ENCODE results near the gene TEX11. TPM values are rescaled to one million over a fixed set of nuclear protein-coding genes. Genes with fewer than 3 reads are reported as not detected.

The TEX11 gene
- total and polyA plus RNA-seq, 2 experiments from 2014 or later, result 0.60 to 1.0 TPM

GRCh38 chrX:70527053-70527452 lies 381.5 kb downstream of the TEX11 start:
- Mint-ChIP-seq H3K27ac (no peak overlapping the region), H3K4me1 (no peaks in the 10 kb centered on the region), H3K4me3 (no peak overlapping the region), H3K36me3 (ENCODE audit: low read depth) (no peaks in the 10 kb centered on the region), H3K27me3 (ENCODE audit: insufficient read depth, low read depth, poor library complexity) (no peaks in the 10 kb centered on the region), H3K9me3 (peaks cover under 1% of the 10 kb centered on the region; the same call in 2 of the 3 replicates)
- Histone ChIP-seq H3K4me2 (no peak overlapping the region), H3K36me3 (ENCODE audit: insufficient read depth) (no peaks in the 10 kb centered on the region), H3K79me2 (replicated peaks; ENCODE audit: insufficient read depth) (no peaks in the 10 kb centered on the region), H3F3A (replicated peaks; ENCODE audit: low read depth) (no peaks in the 10 kb centered on the region), H3K4me1 (ENCODE audit: insufficient read depth) (no peaks in the 10 kb centered on the region), H3K9me2 (ENCODE audit: insufficient read depth) (no peaks in the 10 kb centered on the region), H3K27ac (ENCODE audit: low read depth) (no peak overlapping the region), H2AFZ (no peak overlapping the region), H4K20me1 (replicated peaks; ENCODE audit: insufficient read depth) (no peaks in the 10 kb centered on the region), H3K27me3 (ENCODE audit: insufficient read depth) (no peaks in the 10 kb centered on the region), H3K4me3 (no peak overlapping the region)
- DNase-seq (ENCODE audit: low spot score) (no peak), ATAC-seq (no peak)
- TF ChIP-seq EZH2 (IDR thresholded peaks at IDR 0.05; ENCODE audit: low read depth, unreplicated experiment) (no peak), ZNF114 (CRISPR knock-in tag; IDR thresholded peaks at IDR 0.05) (no peak), CTCF (conservative IDR thresholded peaks at IDR 0.05; ENCODE audit: low read depth in 2 of 2) (no peak), STAT1 (IDR thresholded peaks at IDR 0.05; ENCODE audit: unreplicated experiment) (no peak), CREB1 (CRISPR knock-in tag; IDR thresholded peaks at IDR 0.05; ENCODE audit: low read depth) (no peak), POLR2AphosphoS5 (IDR thresholded peaks at IDR 0.05; ENCODE audit: low read depth) (no peak), ZNF462 (CRISPR knock-in tag; IDR thresholded peaks at IDR 0.05) (no peak), JUNB (IDR thresholded peaks at IDR 0.05; ENCODE audit: unreplicated experiment) (no peak)
- TF ChIP-seq, protein P1, sequence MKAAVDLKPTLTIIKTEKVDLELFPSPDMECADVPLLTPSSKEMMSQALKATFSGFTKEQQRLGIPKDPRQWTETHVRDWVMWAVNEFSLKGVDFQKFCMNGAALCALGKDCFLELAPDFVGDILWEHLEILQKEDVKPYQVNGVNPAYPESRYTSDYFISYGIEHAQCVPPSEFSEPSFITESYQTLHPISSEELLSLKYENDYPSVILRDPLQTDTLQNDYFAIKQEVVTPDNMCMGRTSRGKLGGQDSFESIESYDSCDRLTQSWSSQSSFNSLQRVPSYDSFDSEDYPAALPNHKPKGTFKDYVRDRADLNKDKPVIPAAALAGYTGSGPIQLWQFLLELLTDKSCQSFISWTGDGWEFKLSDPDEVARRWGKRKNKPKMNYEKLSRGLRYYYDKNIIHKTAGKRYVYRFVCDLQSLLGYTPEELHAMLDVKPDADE (IDR thresholded peaks at IDR 0.05), result no peak
